Right atrium auricular region (tissue), 2 donors: ENCODE measurements around the gene IRF8. TPM values are rescaled to one million over a fixed set of nuclear protein-coding genes. Genes with fewer than 3 reads are reported as not detected.
A peak's percentile ranks its signal among the peaks of the same experiment; 100 is the strongest.

Experiments used
- DNase-seq: peaks from one replicate; pipeline ENCODE4 v3.0.0-alpha.2; 2019; ENCODE audit warnings: low spot score
- H3K27ac ChIP-seq, 2 donors: fragments of 200-600 bp; sonication (generic); 1 replicate in 1 of 2; 2 replicates in 1 of 2; pipeline ENCODE4 v1.5.1; 2016 to 2019
- H3K27me3 ChIP-seq, 2 donors: fragments of 200-600 bp; sonication (generic); one replicate each; pipeline versions ENCODE4 v1.5.1 to v1.6.0; 2017 to 2019
- H3K36me3 ChIP-seq: fragments of 200-600 bp; sonication (generic); one replicate; pipeline ENCODE4 v1.5.1; 2016
- H3K4me1 ChIP-seq, 2 donors: fragments of 200-600 bp; sonication (generic); one replicate each; pipeline versions ENCODE4 v1.5.1 to v1.6.0; 2017 to 2019
- H3K4me3 ChIP-seq, 2 donors: fragments of 200-600 bp; sonication (generic); 1 replicate in 1 of 2; 2 replicates in 1 of 2; pipeline ENCODE4 v1.5.1; 2017 to 2019; ENCODE audit warnings: mild to moderate bottlenecking in 1 of 2, moderate library complexity in 1 of 2
- H3K9me3 ChIP-seq, 2 donors: fragments of 200-600 bp; sonication (generic); one replicate each; pipeline ENCODE4 v1.5.1; 2019
- CTCF ChIP-seq, 2 donors: fragments of 200-600 bp; sonication (generic); IDR thresholded peaks; one replicate each; pipeline ENCODE4 v1.5.1; 2019; ENCODE audit warnings: antibody characterized with exemption in 2 of 2
- total RNA-seq, 2 donors: library from RNA; depleted of rRNA; stranded (reverse); fragments of >200 nt; gene quantifications; one replicate each; pipeline ENCODE4 v1.1.0, GENCODE V29; 2016

The IRF8 gene
- total RNA-seq, 2 donors from 2014 or later: 2.2 to 10.6 TPM

- H3K36me3 ChIP-seq: no peaks in the 10 kb centered on the region
- no peak overlapping the region for H3K27ac ChIP-seq
- H3K4me3 ChIP-seq: no peak overlapping the region
- no peaks in the 10 kb centered on the region for H3K9me3 ChIP-seq
- no peaks in the 10 kb centered on the region for H3K27me3 ChIP-seq
- no peak for DNase-seq
- peaks cover 0 to 26% of the 10 kb centered on the region in 2 donors for H3K4me1 ChIP-seq
- no peak for TF ChIP-seq CTCF (IDR thresholded peaks at IDR 0.05)
Measured at GRCh38 chr16:85915125-85915845, 16.3 kb downstream of the IRF8 start.

- no peak for TF ChIP-seq CTCF (IDR thresholded peaks at IDR 0.05)
- H3K4me3 ChIP-seq: no peak overlapping the region
Measured at GRCh38 chr16:85916141-85916890, 17.4 kb downstream of the IRF8 start.

GRCh38 chr16:85917012-85917411 is 18.1 kb downstream of the IRF8 start:
- no peak for DNase-seq
- Histone ChIP-seq H3K36me3 (no peaks in the 10 kb centered on the region), H3K9me3 (no peaks in the 10 kb centered on the region), H3K27ac (no peak overlapping the region), H3K4me3 (no peak overlapping the region), H3K4me1 (peaks cover 0 to 21% of the 10 kb centered on the region in 2 donors), H3K27me3 (no peaks in the 10 kb centered on the region)
- TF ChIP-seq CTCF (IDR thresholded peaks at IDR 0.05): no peak

More at GRCh38 chr16:85916141-85916890, 17.4 kb downstream of the IRF8 start:
- H3K9me3 ChIP-seq: no peaks in the 10 kb centered on the region
- H3K36me3 ChIP-seq: no peaks in the 10 kb centered on the region
- H3K27ac ChIP-seq: no peak overlapping the region
- DNase-seq: peak; percentile 77
- H3K4me1 ChIP-seq: peaks cover 0 to 26% of the 10 kb centered on the region in 2 donors
- H3K27me3 ChIP-seq: no peaks in the 10 kb centered on the region

- H3K36me3 ChIP-seq: no peaks in the 10 kb centered on the region
- H3K9me3 ChIP-seq: no peaks in the 10 kb centered on the region
- no peaks in the 10 kb centered on the region for H3K27me3 ChIP-seq
- no peak for TF ChIP-seq CTCF (IDR thresholded peaks at IDR 0.05)
- no peak overlapping the region for H3K27ac ChIP-seq
- H3K4me1 ChIP-seq: peaks cover 0 to 12% of the 10 kb centered on the region in 2 donors
- no peak for DNase-seq
- H3K4me3 ChIP-seq: no peak overlapping the region
Measured at GRCh38 chr16:85917959-85918358, 19.0 kb downstream of the IRF8 start.

GRCh38 chr16:85918436-85918835 is 19.5 kb downstream of the IRF8 start:
- no peak overlapping the region for H3K4me3 ChIP-seq
- H3K27me3 ChIP-seq: no peaks in the 10 kb centered on the region
- DNase-seq: no peak
- peaks cover 0 to 12% of the 10 kb centered on the region in 2 donors for H3K4me1 ChIP-seq
- TF ChIP-seq CTCF (IDR thresholded peaks at IDR 0.05): no peak
- no peaks in the 10 kb centered on the region for H3K9me3 ChIP-seq
- H3K36me3 ChIP-seq: no peaks in the 10 kb centered on the region
- H3K27ac ChIP-seq: no peak overlapping the region
